ENCODE results near the gene SFXN4. TPM values are rescaled to one million over a fixed set of nuclear protein-coding genes. Genes with fewer than 3 reads are reported as not detected.

The SFXN4 gene
- total RNA-seq, 2 donors from 2014 or later, result 9.5 to 16.1 TPM

DNA sequence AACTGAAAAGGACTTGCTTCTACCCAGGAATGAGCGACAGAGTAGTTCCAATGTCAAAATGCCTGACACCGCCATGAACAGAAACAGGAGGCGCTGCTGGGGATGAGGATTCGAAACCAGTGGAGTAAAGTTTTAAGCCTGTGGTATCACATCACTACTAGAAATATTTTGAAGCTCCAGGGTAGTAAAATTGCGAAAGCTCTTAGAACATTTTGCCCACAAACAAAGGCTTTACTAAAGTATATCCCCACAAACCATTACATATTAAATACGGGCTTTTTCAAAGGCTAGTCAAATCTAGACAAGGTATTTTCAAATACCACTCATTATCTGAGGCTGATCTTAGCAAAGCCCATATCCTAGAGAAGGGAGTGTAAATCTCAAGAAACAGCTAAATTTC, 10.7 kb upstream of the SFXN4 start:
- Histone ChIP-seq H3K36me3 (peaks cover 22% of the 10 kb centered on the region), H3K27ac (no peak overlapping the region), H3K4me3 (no peak overlapping the region), H3K9me3 (no peaks in the 10 kb centered on the region), H3K27me3 (replicated peaks; ENCODE audit: insufficient read depth) (no peaks in the 10 kb centered on the region), H3K4me1 (ENCODE audit: control insufficient read depth in 1 of 2, low read depth in 2 of 2) (peaks cover 8 to 28% of the 10 kb centered on the region in 2 donors)
- ATAC-seq (ENCODE audit: insufficient number of reproducible peaks, low FRiP score, low read depth) (no peak), DNase-seq (ENCODE audit: low spot score) (no peak)
- TF ChIP-seq, protein P1, sequence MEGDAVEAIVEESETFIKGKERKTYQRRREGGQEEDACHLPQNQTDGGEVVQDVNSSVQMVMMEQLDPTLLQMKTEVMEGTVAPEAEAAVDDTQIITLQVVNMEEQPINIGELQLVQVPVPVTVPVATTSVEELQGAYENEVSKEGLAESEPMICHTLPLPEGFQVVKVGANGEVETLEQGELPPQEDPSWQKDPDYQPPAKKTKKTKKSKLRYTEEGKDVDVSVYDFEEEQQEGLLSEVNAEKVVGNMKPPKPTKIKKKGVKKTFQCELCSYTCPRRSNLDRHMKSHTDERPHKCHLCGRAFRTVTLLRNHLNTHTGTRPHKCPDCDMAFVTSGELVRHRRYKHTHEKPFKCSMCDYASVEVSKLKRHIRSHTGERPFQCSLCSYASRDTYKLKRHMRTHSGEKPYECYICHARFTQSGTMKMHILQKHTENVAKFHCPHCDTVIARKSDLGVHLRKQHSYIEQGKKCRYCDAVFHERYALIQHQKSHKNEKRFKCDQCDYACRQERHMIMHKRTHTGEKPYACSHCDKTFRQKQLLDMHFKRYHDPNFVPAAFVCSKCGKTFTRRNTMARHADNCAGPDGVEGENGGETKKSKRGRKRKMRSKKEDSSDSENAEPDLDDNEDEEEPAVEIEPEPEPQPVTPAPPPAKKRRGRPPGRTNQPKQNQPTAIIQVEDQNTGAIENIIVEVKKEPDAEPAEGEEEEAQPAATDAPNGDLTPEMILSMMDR (IDR thresholded peaks at IDR 0.05), result no peak

DNA sequence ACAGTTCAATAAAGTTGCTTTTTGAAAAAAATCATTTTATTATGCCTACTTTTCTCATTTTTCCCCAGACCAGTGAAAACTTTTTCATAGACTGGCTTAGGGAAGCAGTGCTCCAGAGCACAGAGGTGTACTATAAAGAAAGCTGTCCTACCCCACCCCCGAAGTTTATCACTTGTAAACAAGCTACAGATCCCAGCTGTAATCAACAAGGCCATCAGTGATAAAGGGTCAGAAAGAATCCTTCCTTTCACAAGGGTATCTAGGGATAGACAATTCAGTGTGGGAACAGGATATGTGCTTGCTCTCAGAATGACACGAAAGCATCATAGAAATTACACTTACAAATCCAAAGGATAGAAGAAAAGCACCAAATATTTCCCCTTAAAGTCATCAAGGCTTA, 8.6 kb upstream of the SFXN4 start:
- Histone ChIP-seq H3K36me3 (peaks cover 40% of the 10 kb centered on the region), H3K27me3 (replicated peaks; ENCODE audit: insufficient read depth) (no peaks in the 10 kb centered on the region), H3K4me1 (ENCODE audit: control insufficient read depth in 1 of 2, low read depth in 2 of 2) (peaks cover 8 to 23% of the 10 kb centered on the region in 2 donors), H3K9me3 (no peaks in the 10 kb centered on the region), H3K27ac (no peak overlapping the region), H3K4me3 (no peak overlapping the region)
- DNase-seq (ENCODE audit: low spot score) (no peak), ATAC-seq (ENCODE audit: insufficient number of reproducible peaks, low FRiP score, low read depth) (no peak)
- TF ChIP-seq, protein P1 (IDR thresholded peaks at IDR 0.05), result no peak

DNA sequence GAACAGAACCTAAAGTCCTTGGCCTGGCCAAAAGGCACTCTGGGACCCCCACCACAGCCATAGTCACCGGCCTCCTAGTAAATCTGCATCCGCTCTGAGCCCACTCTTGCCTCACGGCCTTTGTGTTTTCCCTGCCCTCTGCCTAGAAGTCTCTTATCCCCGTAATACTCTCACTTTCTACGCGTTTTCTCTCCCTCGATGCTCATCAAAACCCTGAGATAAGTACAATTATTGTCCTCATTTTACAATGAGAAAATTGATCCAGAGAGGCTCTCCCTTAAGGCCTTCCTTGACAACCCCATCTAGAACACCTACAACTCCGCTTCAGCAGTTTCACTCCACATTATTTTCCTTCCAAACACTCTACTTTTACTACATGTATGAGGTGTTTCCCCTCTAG, 1.5 kb upstream of the SFXN4 start:
- no peaks in the 10 kb centered on the region for H3K9me3 ChIP-seq
- DNase-seq (ENCODE audit: low spot score), result no peak
- H3K4me3 ChIP-seq, result no peak overlapping the region
- H3K27ac ChIP-seq, result no peak overlapping the region
- H3K36me3 ChIP-seq, result peaks cover 29% of the 10 kb centered on the region
- TF ChIP-seq, protein P1 (IDR thresholded peaks at IDR 0.05), result no peak
- H3K27me3 ChIP-seq (replicated peaks; ENCODE audit: insufficient read depth), result no peaks in the 10 kb centered on the region
- peaks cover 7 to 20% of the 10 kb centered on the region in 2 donors for H3K4me1 ChIP-seq (ENCODE audit: control insufficient read depth in 1 of 2, low read depth in 2 of 2)
- ATAC-seq (ENCODE audit: insufficient number of reproducible peaks, low FRiP score, low read depth), result no peak

DNA sequence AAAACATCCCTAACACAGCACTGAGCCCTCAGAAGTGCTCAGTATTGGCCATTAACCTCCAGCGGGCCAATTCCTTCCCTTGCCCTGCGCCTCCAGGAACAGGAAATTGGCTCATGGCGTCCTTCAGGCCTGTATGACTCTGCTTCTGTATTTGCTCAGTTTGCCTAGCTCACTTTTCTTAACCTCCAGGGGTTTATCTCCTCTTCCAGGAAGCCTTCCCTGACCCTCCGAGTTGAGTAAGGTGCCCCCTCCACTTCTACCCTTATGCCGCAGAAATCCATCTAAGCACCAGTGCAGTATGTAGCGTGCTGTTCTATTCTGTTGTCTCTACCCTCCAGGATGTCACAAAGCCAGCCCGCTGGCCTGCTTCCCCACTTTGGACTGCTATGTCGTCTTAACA, 1.1 kb upstream of the SFXN4 start:
- TF ChIP-seq, protein P1 (IDR thresholded peaks at IDR 0.05), result no peak

DNA sequence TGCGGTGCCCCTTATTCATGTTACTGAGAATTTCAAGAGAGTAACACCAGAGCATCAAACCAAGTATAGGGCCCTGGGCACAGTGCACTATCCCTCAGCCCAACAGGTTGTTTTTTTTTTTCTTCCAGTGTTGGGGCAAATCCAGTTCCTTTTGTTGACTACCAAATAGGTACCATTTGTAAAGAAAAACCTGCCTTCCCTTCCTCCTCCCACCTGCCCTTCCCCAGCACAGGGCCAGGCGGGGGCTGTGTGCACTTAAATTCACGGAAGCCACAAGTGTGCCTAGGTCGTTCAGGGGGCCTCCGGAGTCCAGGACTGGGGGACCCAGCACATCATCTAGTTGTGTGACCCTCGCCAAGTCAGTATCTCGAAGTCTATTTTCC, 595 bp upstream of the SFXN4 start:
- H3K9me3 ChIP-seq, result no peaks in the 10 kb centered on the region
- H3K27me3 ChIP-seq (replicated peaks; ENCODE audit: insufficient read depth), result no peaks in the 10 kb centered on the region
- H3K36me3 ChIP-seq, result peaks cover 21% of the 10 kb centered on the region
- TF ChIP-seq, protein P1 (IDR thresholded peaks at IDR 0.05), result no peak
- DNase-seq (ENCODE audit: low spot score) (no peak), ATAC-seq (ENCODE audit: insufficient number of reproducible peaks, low FRiP score, low read depth) (no peak)
- peaks cover 7 to 20% of the 10 kb centered on the region in 2 donors for H3K4me1 ChIP-seq (ENCODE audit: control insufficient read depth in 1 of 2, low read depth in 2 of 2)
- peak overlapping the region; percentile 80 for H3K4me3 ChIP-seq
- H3K27ac ChIP-seq, result peak overlapping the region; percentile 82 to 90

More for the DNA sequence above, 1.1 kb upstream of the SFXN4 start:
- Histone ChIP-seq H3K27ac (peak overlapping the region; percentile 82 to 90), H3K4me3 (no peak overlapping the region), H3K9me3 (no peaks in the 10 kb centered on the region), H3K36me3 (peaks cover 26% of the 10 kb centered on the region), H3K4me1 (ENCODE audit: control insufficient read depth in 1 of 2, low read depth in 2 of 2) (peaks cover 7 to 20% of the 10 kb centered on the region in 2 donors), H3K27me3 (replicated peaks; ENCODE audit: insufficient read depth) (no peaks in the 10 kb centered on the region)
- DNase-seq (ENCODE audit: low spot score), result no peak
- ATAC-seq (ENCODE audit: insufficient number of reproducible peaks, low FRiP score, low read depth), result no peak
